ENCODE data around the gene GRN.

Gene GRN

DNA sequence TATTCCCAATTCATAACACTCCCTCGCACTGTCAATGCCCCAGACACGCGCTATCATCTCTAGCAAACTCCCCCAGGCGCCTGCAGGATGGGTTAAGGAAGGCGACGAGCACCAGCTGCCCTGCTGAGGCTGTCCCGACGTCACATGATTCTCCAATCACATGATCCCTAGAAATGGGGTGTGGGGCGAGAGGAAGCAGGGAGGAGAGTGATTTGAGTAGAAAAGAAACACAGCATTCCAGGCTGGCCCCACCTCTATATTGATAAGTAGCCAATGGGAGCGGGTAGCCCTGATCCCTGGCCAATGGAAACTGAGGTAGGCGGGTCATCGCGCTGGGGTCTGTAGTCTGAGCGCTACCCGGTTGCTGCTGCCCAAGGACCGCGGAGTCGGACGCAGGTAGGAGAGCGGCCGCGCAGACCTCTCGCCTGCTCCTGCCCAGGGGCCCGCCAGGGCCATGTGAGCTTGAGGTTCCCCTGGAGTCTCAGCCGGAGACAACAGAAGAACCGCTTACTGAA is at the start of gene GRN:
GRN (plus strand) TSS at position 364 of the 515 bp plus-strand sequence. CDS start 3,863 bp downstream, outside the sequence.
- peak; percentile 99 for DNase-seq

DNA sequence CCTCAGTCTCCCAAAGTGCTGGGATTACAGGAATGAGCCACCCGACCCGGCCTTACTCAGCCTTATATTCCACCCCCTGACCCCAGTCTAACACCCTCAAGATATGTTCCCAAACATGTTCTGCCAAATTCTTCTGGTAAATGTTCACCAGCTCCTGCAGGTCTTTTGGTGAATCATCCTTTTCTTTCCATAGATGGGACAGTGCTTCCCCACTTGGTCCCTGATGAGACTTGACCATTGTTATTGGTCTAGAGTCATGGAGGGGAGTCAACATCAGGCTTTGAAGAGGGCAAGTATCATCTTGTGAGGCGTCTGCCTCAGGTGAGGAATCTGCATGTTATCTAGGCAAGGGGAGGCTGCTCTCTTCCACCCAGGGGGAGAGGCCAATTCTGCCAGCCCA is 47.1 kb upstream of the GRN start:
- DNase-seq = no peak

GRCh38 chr17:44304651-44305050 is 40.5 kb upstream of the GRN start:
- DNase-seq = no peak

DNA sequence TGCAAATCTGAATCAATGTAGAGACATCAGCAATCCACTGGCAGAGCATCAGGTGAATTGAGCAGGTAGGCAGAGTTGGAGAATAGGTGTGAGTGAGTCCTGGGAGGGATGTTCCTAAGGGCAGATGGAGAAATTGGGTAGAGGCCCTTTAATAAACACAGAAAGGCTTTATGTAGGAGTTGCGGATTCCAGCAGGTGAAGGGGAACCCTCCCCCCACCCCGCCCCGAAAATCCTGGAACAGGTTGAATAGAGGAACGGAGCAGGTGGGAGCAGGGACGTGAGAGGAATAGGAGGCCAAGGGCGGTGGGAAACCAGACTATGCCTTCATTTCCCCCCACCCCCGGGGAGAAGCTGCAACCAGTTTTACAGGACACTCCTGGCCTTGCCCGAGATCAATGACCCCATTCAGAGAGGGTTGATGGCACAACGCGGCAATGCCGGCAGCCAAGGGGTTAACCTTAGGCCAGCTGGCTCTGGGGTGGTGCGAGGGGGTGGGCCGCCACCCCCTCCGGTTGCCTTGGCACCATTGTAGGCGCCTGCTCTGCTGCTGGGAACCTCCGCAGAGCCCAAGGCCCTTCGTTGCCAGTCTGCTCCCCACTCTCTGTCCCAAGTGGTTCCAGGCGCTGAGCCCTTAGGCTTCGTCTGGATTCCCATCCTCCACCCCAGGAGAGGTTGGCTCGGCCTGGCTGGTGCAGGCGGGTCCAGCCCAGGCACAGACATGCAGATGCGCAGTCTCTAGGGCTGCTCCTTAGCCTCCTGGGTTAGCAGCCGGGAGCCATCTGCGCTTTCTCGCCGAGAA is 37.5 kb upstream of the GRN start:
- peak; percentile 85 for DNase-seq

GRCh38 chr17:44308320-44308818 is 36.7 kb upstream of the GRN start, which contains the start of gene RUNDC3A:
RUNDC3A (plus strand) TSS chr17:44308601; CDS start chr17:44308833, 232 bp downstream.
- DNase-seq = peak; percentile 96

DNA sequence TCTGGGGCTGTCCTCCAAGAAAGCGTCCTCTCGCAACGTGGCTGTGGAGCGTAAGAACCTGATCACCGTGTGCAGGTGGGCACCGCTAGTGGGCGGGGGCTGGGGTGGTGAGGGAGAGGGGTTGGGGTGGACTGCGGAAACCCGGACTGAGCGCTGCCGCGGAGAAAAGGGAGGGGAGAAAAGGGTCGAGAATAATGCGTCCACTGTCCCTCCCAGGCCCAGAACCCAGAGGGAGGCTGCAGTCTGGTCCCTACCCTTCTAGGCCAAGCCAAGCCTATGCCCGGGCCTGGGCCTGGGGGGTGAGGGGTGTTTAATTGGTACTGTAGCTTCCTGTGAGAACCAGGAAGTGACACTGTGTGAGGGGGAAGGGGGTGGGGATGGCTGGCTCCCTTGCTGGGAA is 36.2 kb upstream of the GRN start:
- DNase-seq = peak; percentile 73

DNA sequence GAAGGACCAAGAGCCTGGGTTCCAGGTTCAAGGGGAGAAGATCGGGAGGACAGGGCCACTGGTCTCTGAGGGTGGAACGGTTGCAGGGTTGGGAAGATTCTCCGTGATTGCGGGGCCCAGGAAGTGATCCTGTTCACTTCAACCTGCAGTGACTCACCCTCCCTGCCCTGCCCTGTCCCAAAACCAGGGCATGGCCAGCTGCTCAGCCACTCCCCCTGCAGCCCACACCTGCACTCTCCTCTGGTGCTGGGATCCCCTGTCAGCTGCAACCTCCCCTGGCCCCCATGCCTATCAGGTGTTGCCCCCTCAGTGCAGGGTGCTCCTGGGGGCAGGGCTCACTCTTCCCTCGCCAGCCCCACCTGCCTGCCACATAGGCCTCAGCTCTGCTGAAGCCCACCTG is 35.6 kb upstream of the GRN start:
- DNase-seq = no peak

DNA sequence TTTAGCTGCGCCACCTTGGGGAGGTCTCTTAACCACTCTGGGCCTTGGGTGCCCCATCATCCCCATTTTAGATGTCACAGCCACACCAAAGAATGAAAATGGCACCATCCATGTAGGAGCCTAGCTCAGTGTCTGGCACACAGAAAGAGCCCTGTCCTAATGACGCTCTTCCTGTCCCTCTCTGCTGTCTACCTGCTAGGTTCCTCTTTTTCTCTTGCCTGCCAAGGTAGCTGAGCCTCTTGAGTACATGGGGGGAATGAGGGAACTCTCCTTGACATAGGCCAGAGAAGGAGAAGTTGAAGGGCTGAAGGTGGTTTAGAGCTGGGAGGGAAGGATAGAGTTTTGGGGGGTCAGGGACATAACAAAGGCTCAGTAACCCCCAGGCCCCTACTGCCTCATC is 34.9 kb upstream of the GRN start:
- no peak for DNase-seq

DNA sequence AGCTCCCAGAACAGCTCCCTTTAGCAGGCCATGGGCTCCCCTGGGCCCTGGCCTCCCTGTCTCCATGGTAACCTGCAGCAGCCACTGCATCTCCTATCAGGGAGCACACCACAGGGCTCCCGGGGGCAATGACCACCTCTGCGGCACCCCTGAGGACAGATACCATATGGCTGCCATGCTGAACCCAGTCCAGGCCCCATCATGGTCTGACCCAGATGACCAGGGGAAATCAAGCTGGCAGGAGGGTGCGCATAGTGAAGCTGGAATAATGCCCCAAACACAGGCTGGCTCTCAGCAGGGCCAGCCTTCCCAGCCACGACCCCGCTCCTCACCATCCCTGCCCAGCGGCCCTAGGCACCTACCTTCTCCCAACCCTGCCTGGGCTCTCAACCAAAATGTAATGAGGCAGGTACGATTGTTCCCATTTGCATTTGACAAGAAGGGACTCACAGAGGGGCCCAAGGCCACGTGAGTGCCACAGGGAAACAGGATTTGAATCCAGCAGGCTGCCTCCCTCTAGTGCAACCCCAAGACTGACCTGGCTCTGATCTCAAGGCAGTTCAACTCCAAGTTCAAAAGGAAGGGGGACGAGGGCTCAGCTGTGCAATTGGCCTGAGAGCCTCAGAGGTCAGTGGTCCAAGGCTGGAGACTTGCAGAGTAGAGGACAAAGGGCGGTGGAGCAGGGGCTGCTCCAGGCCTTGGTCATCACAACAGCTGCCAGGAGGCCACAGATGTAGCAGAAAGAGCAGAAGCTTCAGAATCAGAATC is 34.3 kb upstream of the GRN start:
- DNase-seq = no peak

DNA sequence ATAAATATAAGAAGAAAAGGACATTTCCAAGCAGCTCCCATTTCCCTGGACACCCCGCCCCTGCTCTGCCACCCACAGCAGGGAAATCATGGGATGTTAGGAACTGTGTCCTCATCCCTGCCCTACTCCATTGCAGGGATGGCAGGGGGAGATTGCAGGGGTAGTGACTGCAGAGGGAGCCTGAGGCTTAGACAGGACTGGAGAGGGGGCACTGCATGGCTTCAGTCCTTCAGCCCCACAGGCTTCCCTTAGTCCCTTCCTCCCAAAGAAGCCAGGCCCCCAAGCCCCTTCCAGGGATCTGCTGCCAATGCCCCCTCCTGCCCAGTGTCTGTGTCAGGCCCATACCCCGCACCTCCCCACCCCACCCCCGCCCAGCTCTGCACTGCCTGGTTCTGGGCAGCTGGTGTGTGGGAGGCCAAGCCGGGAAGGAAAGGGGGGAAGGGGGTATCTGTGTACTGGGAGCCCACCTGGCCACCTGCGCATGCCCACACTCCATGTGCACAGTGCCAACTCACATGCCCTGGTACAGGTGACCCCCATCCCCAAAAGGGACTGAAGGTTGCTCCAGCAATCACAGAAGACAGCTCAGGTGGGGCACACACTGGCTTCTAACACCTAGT is 33.4 kb upstream of the GRN start:
- no peak for DNase-seq

DNA sequence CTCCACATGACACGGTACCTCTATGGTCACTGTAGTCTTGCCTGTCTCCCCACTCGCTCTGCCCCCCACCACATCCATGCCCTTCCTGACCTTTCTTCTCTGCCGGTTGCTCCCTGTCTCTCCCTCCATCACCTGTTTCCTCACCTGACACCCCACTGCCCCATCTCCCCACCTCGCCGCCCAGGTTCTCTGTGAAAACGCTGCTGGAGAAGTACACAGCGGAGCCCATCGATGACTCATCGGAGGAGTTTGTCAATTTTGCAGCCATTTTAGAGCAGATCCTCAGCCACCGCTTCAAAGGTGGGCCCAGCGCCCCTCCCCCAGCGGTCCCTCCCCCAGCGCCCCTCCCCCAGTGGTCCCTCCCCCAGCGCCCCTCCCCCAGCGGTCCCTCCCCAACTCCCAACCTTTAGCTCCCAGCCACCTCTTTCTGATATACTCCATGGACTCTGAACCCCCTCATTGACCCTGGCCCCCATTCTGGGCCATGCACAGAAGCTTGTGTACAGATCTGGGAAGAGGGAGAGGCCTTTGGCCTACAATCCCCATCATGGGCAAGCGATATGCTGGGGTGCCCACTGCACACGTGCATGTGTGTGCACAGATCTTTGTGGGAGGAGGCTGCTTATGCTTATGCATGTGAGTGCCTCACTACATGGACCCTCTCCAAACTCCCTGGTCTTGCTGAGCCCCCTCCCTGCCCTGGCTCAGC is 32.6 kb upstream of the GRN start:
- DNase-seq = no peak

GRCh38 chr17:44314031-44314430 is 31.1 kb upstream of the GRN start:
- no peak for DNase-seq

DNA sequence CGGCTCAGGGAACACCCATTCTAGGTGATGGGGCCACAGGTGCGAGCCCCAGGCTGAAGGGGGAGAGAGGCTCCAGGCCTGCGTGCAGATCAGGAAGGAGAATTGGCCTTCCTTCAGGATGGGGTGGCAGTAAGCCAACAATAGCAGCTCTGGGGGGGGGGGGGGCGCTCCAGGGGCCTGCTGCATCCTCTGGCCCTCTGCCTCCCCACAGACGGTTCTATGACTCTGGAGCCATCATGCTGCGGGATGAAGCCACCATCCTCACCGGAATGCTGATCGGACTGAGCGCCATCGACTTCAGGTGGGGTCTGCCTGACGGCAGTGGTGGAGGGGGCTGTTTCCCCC is 30.6 kb upstream of the GRN start:
- no peak for DNase-seq

GRCh38 chr17:44314869-44315661 is 30.0 kb upstream of the GRN start:
- DNase-seq = peak; percentile 52

DNA sequence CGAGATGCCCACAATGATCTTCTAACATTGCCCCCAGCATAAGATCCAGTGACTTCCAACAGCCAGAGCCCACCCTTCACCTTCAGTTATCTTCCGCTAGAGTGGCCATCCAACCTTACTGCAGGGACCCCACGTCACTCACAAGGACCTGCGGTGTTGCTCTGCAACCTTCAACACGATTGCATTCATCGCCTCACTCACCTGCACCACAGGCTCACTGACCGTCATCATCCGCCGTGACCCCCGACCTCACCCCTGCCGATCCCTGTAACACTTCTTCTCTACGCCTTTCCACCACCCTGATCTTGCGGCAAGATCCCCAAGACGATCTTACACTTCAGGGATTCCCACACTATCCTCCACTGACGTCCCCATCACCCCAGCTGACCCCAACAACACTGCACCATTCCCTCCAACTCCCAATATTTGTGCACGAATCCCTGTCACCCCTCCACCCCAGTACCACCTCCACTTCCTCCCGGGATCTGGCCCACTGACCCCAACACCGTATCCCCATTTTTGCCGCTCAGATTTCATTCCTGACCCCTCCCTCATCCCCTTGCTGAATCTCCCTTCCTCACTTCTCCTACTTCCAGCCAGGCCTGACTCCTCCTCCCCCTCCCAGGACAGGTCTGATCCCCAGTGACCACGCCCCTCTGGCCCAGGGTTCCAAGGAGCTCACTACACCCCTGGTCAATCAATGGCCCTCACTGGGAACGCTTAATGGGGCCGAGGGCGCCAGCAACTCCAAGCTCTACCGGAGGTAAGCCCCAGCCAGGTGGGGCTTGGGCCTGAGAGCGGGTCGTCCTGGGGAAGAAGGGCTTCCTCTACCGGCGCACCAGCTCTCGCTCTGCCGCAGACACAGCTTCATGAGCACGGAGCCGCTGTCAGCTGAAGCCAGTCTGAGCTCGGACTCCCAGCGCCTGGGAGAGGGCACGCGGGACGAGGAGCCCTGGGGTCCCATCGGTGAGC is 29.1 kb upstream of the GRN start:
- no peak for DNase-seq

GRCh38 chr17:44317545-44317944 is 27.6 kb upstream of the GRN start:
- DNase-seq = no peak

GRCh38 chr17:44318077-44318892 is 26.8 kb upstream of the GRN start:
- no peak for DNase-seq

GRCh38 chr17:44320066-44320465 is 25.0 kb upstream of the GRN start:
- DNase-seq = no peak

DNA sequence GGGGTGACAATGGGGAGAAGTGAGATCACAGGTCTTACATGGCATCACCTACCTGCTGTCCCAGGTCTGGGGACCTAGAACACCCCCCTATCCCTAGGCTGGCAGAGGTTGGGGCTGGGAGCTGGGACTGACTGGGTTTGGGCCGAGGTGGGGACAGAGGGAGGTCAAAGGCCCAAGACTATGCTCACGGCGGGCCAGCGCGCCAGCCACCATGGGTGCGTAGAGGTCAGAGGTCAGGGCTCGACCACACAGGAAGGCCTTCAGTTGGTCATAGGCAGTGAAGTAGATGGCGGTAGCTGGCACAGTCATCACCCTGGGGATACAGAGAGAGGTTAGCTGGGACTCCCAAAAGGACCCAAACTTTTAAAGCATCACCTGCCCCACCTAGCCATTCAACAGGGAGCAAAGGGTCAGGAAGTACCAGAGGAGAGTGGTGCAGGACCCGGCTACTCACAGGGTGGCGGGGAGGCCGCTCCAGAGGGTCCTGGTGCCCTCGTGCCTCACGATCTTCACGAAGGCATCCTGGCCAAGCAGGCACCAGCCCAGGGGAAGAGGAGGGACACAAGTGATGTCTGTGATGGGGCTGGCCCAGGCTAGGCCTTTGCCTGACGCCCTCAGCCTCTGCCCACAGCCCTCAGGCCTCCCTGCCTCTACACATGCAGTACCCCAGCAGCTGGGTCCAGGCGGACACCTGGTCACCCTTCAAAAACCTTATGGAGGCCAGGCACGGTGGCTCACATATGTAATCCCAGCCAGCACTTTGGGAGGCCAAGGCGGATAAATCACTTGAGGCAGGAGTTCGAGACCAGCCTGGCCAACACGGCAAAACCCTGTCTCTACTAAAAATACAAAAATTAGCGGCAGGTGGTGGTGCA is 23.6 kb upstream of the GRN start:
- DNase-seq = no peak
